Stimulated activated CD4-positive, alpha-beta T cell treated with anti-CD3 and anti-CD28 coated beads, Interleukin-2, amount 100 ng/mL, for 24 hours (primary cell): ENCODE data around the gene CCDC73.
"Not testable (repeated sequence)": the region's sequence is repeated elsewhere in the genome, so short reads cannot be mapped to it uniquely, and the experiment has no call there.

Experiments
- DNase-seq, 2 donors: peaks; one replicate each; pipeline ENCODE4 v3.0.0-alpha.2; 2020

The CCDC73 gene

GRCh38 chr11:32704775-32705174 is 89.7 kb downstream of the CCDC73 start:
- no peak for DNase-seq

- DNase-seq: no peak
Observed at GRCh38 chr11:32704261-32704660, 90.2 kb downstream of the CCDC73 start.

- DNase-seq: no peak
Observed at GRCh38 chr11:32701616-32702015, 92.8 kb downstream of the CCDC73 start.

- DNase-seq: no peak
Observed at GRCh38 chr11:32698579-32698978, 95.9 kb downstream of the CCDC73 start.

GRCh38 chr11:32671051-32671450 is 123.4 kb downstream of the CCDC73 start:
- DNase-seq: no peak

GRCh38 chr11:32659672-32660071 is 134.8 kb downstream of the CCDC73 start:
- no peak for DNase-seq

GRCh38 chr11:32658639-32659406 is 135.6 kb downstream of the CCDC73 start:
- DNase-seq: no peak

GRCh38 chr11:32643526-32643925 is 150.9 kb downstream of the CCDC73 start:
- DNase-seq: no peak

GRCh38 chr11:32641361-32641760 is 153.1 kb downstream of the CCDC73 start:
- DNase-seq: no peak

GRCh38 chr11:32635819-32636218 is 158.6 kb downstream of the CCDC73 start:
- DNase-seq: no peak

- DNase-seq: no peak
Observed at GRCh38 chr11:32630844-32631243, 163.6 kb downstream of the CCDC73 start.

GRCh38 chr11:32616903-32617302 is 177.6 kb downstream of the CCDC73 start:
- no peak for DNase-seq

- no peak for DNase-seq
Observed at GRCh38 chr11:32615422-32615821, 179.0 kb downstream of the CCDC73 start.

- no peak for DNase-seq
Observed at GRCh38 chr11:32613500-32614151, 180.8 kb downstream of the CCDC73 start.

GRCh38 chr11:32610797-32611352 is 183.6 kb downstream of the CCDC73 start:
- DNase-seq: no peak

- not testable (repeated sequence) for DNase-seq
Observed at GRCh38 chr11:32608826-32609225, 185.6 kb downstream of the CCDC73 start.

- DNase-seq: no peak
Observed at GRCh38 chr11:32606220-32606619, 188.2 kb downstream of the CCDC73 start.

GRCh38 chr11:32602657-32603415 is 191.6 kb downstream of the CCDC73 start:
- DNase-seq: no peak

GRCh38 chr11:32597921-32598320 is 196.5 kb downstream of the CCDC73 start:
- DNase-seq: no peak

- peak; percentile 53 to 60 for DNase-seq
Observed at GRCh38 chr11:32596114-32596513, 198.3 kb downstream of the CCDC73 start.

- DNase-seq: no peak
Observed at GRCh38 chr11:32594272-32594671, 200.2 kb downstream of the CCDC73 start.

- DNase-seq: no peak
Observed at GRCh38 chr11:32586576-32587190, 207.8 kb downstream of the CCDC73 start.

- no peak for DNase-seq
Observed at GRCh38 chr11:32584921-32585320, 209.5 kb downstream of the CCDC73 start.
